EH (cell line): ENCODE measurements around the gene GPX4.
"Not testable (repeated sequence)": the region's sequence is repeated elsewhere in the genome, so short reads cannot be mapped to it uniquely, and the experiment has no call there.

ENCODE experiments used
- DNase-seq: peaks from one replicate; pipeline ENCODE4 v3.0.0-alpha.2; 2015; ENCODE audit warnings: low read depth

GPX4 gene

DNA sequence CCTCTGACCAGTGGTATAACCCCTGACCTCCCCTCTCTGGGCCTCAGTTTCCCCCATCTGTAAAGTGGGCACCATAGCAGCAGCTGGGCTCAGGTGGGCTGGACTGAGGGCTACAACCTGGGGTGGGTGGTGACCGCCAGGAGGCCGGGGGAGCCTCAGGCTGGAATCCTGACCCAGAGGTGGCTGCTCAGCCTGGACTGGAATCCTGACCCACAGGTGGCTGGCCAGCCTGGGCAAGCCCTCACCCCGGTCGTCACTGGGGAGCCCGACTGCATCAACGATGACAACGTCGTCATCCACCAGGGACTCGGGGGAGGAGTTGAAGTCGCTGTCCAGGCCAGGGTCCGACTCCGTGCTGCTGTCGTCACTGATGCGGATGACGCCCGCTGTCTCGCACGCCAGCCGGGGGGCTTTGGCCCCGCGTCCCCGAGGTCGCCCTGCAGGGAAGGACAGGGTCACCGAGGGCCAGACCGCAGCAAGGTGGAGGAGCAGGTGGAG lies 10.2 kb downstream of the GPX4 start:
- no peak for DNase-seq

GRCh38 chr19:1114728-1115127 lies 10.9 kb downstream of the GPX4 start:
- not testable (repeated sequence) for DNase-seq

DNA sequence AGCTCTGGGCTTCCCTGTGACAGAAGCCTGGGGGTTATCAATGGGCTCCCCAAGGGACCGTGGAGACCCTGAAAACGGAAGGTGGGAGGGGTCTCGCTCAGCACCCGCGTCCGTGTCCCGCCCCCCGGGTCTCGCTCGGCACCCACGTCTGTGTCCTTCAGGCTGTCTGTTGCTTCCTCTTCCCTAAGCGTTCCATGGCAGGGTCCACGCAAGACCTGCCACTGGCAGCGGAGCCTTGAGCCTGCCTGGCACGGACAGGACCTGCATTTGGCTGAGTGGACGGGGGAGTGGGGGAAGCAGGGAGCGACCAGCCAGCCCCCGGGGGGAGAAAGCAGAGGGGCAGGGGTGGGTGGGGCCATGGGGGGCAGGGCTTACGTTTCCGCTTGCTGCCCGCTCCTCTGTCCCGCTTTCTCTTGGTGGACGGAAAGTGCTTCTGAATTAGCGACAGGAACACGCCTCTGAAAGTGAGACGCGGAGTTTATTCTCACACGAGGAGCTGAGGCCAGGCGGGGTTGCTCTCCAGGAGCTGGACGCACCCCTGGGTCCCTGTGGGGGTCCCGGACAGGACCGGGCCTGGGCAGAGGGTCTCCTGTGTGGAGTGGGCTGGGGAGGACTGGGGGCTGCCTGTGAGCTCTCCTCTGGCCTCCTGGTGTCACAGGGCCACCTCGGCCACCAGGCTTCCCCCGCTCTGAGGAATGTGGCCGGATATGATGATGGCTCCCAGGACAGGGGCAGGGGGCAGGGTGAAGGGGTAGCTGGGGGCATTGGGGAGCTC lies 12.0 kb downstream of the GPX4 start:
- DNase-seq, result no peak

GRCh38 chr19:1116726-1117581 lies 13.2 kb downstream of the GPX4 start:
- no peak for DNase-seq

DNA sequence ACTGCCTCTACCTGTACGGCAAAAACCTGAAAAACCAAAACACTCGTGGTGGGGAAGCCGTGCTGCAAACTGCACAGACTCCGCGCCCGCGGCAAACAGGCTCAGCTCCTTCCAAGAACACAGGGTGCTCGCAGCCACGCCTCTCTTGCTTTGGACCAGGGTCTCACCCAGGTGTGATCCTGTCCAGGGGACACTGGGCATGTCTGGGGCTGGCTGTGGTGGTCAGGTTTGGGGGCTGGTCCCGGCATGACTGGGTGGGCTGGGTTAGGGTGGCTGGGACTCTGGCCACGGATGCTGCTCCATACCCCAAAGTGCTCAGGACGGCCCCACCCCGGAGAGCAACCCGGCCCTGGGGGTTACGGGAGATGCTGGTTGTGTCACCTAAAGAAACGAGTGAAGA lies 13.9 kb downstream of the GPX4 start:
- no peak for DNase-seq

- DNase-seq, result no peak
Measured at GRCh38 chr19:1118999-1119398, 15.2 kb downstream of the GPX4 start.

GRCh38 chr19:1119475-1120217 lies 15.9 kb downstream of the GPX4 start:
- no peak for DNase-seq

- no peak for DNase-seq
Measured at GRCh38 chr19:1121395-1121794, 17.6 kb downstream of the GPX4 start.

- no peak for DNase-seq
Measured at GRCh38 chr19:1122021-1122971, 18.5 kb downstream of the GPX4 start.

DNA sequence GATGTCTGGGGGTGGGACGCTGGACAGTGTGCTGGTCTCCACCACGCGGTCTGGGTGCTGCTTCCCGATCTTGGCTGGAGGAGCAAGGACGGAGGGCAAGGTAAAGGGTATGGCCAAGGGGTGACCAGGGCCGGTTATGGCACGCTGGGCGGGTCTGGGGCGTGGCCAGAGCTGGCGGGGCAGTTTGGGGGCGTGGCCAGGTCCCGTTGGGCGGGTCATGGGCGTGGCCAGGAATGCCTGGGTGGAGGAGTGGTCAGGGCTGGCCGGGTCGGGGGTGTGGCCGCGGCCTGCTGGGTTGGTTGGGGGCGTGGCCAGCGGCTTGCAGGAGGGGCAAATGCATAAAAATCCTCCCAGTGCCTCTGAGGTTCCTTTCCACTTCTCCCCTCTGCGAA lies 19.2 kb downstream of the GPX4 start:
- peak; percentile 83 for DNase-seq

DNA sequence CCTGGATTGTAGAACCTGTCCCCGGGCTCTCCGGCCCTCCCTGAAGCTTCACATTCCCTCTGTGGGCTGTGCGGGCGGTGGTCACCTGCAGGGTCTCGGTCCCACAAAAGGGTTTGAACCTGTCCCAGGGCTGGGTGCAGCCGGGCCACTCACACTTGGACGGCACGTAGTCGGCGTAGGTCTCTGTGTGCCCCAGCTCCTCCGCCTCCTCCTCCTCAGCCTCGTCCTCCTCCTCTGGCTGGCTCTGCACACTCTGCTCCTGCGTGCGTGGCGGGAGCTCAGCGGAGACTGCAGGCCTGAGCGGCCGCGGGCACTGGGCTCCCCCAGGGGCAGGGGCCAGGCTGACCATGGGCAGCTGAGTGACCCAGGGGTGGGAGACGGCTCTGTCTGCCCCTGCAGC lies 19.6 kb downstream of the GPX4 start:
- DNase-seq, result no peak

DNA sequence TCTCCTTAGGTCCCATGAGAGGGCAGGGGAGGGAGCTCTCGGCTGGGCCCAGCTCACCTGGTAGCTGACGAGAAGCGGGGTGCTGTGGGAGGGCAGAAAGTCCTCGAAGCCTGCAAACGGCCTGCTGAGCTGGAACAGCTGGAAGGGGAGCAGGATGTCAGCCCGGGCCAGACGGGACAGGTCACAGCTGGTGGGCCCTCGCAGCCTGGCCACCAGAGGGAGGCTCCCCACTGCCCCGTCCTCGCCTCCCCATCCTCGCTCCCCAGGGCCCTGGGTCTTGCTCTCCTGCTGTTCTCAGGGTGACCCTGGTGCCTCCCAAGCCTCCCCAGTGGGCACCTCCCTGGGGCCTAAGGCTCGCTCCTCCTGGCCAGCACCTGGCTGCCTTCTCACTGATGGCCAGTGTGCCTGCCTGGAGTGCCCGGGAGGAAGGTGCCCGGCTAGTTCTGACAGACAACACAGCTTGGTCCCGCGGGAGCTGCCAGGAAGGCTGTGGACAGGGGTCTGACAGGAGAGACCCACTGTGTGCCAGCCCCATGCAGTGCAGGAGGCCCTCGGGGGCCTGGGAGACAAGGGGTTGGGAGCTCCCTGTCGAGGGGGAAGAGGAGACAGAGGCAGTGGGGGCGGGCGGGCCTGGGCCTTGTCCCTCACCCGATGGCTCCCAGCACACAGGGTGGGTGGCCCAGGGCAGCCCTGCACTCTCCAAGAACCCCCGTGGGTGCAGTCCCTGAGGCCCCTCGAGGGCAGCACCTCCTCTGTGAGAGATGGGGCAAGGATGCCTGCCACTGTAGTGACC lies 20.3 kb downstream of the GPX4 start:
- DNase-seq, result no peak

- DNase-seq, result peak; percentile 23
Measured at GRCh38 chr19:1125601-1126467, 22.0 kb downstream of the GPX4 start.

DNA sequence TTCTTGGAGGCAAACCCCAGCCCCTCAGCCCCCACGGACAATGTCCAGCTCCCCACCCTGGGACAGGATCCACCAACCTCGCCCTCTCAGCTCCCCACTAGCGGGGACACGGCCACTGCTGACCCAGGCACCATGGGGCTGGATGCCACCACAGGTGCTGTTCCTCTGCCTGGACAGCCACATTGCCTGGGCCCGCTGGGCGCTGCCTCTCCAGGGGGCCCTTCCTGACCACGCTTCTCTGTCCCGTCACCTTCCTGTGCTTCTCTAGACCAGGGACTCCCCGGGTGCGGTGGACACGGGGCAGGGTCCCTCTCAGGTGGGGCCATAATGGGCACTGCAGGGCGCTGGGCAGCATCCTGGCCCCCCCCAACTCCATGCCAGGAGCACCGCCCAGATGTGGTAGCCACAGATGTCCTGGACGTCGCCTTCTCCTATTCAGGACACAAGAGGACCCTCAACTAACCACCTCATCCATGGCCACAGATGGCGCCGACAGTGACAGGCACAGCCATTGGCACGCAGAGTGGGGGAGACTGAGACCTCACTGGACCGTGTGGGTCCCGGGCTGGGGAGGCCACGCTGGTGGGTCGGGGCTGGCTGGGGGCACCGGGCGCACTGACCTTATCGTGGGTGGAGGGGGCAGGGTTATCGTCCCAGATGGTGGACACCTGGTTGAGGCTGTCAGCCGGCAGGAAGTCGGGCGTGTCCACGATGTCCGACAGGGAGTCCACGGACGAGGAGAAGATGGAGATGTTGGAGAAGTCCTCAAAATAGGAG lies 23.4 kb downstream of the GPX4 start:
- DNase-seq, result no peak

DNA sequence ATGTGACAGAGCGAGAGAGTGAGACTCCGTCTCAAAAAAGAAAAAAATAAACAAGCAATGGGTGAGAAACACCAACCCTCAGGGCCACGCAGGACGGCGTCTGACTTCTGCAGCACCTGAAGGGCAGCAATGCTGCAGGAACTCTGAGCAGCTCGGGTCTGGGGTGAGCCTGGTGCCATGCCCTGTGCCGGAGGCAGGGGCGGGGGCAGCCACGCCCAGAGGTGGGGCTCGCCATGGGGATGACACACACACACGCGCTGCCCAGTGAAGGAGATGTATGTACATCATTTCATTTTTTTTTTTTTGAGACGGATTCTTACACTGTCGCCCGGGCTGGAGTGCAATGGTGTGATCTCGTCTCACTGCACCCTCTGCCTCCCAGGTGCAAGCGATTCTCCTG lies 24.3 kb downstream of the GPX4 start:
- no peak for DNase-seq

DNA sequence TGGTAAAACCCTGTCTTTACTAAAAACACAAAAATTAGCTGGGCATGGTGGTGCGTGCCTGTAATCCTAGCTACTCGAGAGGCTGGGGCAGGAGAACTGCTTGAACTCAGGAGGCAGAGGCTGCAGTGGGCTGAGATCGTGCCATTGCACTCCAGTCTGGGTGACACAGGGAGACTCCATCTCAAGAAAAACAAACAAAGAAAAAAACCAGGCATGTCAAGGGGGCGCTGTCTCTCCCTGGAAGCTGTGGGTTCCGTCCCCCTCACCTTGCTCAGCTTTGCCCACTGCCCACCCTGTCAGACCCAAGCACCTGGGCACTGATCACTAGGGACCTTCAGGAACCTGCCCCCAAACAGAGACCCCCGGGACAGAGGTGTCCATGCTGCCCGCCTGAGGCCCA lies 25.3 kb downstream of the GPX4 start:
- not testable (repeated sequence) for DNase-seq

DNA sequence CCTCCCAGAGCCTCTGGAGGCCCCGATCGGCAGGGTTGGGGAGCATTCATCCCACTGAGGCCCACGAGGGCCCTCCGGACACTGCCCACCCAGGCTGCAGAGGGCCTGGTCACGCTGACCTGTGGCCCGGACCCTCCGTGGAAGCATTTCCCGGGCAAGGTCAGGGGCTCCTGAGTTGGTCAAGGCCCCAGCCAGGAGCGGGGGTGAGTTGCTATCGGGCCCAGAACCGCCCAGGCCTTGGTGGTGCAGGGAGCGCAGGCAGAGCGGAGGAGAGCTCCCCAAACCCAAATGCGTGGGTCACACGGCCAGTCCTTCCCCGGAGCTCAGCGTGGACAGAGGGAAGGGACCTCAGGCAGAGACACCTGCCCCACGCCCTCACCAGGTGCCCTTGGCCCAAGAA lies 25.7 kb downstream of the GPX4 start:
- no peak for DNase-seq
